ENCODE data around the gene NCAM2.

The NCAM2 gene

GRCh38 chr21:21464684-21465083 lies 466.5 kb downstream of the NCAM2 start:
- TF ChIP-seq, protein P1, sequence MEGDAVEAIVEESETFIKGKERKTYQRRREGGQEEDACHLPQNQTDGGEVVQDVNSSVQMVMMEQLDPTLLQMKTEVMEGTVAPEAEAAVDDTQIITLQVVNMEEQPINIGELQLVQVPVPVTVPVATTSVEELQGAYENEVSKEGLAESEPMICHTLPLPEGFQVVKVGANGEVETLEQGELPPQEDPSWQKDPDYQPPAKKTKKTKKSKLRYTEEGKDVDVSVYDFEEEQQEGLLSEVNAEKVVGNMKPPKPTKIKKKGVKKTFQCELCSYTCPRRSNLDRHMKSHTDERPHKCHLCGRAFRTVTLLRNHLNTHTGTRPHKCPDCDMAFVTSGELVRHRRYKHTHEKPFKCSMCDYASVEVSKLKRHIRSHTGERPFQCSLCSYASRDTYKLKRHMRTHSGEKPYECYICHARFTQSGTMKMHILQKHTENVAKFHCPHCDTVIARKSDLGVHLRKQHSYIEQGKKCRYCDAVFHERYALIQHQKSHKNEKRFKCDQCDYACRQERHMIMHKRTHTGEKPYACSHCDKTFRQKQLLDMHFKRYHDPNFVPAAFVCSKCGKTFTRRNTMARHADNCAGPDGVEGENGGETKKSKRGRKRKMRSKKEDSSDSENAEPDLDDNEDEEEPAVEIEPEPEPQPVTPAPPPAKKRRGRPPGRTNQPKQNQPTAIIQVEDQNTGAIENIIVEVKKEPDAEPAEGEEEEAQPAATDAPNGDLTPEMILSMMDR (IDR thresholded peaks at IDR 0.05), result no peak
- no peak for DNase-seq (ENCODE audit: low spot score)
- H3K4me3 ChIP-seq, result no peak overlapping the region
- H3K27ac ChIP-seq, result no peak overlapping the region

DNA sequence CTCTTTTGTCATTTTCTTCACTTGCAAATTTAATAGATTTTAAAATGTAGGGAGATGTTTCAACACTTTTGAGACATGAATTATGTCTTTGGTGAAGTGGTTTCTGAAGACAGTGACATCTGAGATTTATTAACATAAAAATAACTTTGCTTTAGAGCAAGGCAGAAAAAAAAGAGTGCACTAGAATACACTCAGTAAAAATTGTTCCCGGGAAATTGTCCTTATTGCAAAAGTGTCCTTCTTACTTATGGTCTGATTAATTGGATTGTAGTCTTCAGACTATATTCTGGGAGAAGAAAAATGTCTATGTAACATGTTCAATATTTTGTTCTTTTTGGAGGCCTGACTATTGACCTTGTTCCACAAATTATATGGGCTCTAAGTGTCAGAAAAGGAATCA lies 468.5 kb downstream of the NCAM2 start:
- TF ChIP-seq, protein P1 (IDR thresholded peaks at IDR 0.05), result no peak
- H3K27ac ChIP-seq, result no peak overlapping the region
- no peak for DNase-seq (ENCODE audit: low spot score)

DNA sequence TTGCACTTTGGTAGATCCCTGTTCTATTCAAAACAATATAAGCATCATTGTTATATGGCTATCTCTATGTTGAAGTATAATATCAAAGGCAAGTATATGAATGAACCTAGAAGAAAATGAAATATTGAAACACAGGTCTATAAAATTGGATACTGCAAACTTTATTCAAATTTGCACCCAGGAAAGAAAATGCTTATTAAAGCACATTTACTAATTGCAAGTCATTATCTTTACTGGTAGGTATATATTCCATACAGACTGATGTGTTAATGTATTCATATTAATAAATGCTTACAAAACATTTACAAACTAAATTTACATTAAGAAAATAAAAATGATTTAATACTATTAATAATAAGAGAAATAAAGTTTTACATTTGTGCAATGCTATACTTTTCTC lies 469.8 kb downstream of the NCAM2 start:
- TF ChIP-seq, protein P1 (IDR thresholded peaks at IDR 0.05), result no peak
- Histone ChIP-seq H3K4me3 (no peak overlapping the region), H3K27ac (no peak overlapping the region)
- DNase-seq (ENCODE audit: low spot score), result no peak

More for the DNA sequence above, 468.5 kb downstream of the NCAM2 start:
- H3K4me3 ChIP-seq, result no peak overlapping the region

DNA sequence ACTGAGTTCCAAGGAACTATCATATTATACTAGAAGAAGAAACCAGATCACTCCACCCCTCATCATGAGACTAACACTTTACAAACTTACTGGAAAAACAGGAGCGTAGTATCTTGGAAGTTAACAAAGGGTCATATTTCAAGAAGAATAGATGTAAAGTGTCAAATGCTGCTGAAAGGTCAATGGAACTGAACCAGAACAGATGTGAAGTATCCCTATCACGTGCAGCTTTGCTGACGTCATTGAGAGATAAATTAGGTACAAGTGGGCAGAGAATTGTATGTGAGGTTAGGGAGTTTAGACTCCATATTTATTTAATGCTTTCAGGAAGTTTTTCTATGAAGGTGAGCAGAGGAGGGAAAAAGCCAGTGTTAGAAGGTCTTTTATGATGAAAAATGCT lies 483.0 kb downstream of the NCAM2 start:
- Histone ChIP-seq H3K27ac (no peak overlapping the region), H3K4me3 (no peak overlapping the region)
- TF ChIP-seq, protein P1 (IDR thresholded peaks at IDR 0.05), result no peak
- no peak for DNase-seq (ENCODE audit: low spot score)

DNA sequence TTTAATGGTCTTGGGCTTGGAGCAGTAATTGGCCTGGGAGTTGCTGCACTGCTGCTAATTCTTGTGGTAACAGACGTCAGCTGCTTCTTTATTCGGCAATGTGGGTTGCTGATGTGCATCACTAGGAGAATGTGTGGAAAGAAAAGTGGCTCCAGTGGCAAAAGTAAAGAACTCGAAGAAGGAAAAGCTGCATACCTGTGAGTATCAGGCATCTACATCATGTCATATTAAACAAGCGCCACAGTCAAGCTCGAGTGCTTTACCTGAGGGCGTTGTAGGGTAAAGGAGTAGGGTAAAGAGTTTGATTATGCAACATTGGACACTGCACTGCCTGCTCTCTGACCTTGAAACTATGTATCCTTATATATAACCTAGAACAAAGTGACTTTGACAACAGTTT lies 510.6 kb downstream of the NCAM2 start:
- H3K4me3 ChIP-seq, result no peak overlapping the region
- TF ChIP-seq, protein P1 (IDR thresholded peaks at IDR 0.05), result no peak
- DNase-seq (ENCODE audit: low spot score), result no peak
- H3K27ac ChIP-seq, result no peak overlapping the region

DNA sequence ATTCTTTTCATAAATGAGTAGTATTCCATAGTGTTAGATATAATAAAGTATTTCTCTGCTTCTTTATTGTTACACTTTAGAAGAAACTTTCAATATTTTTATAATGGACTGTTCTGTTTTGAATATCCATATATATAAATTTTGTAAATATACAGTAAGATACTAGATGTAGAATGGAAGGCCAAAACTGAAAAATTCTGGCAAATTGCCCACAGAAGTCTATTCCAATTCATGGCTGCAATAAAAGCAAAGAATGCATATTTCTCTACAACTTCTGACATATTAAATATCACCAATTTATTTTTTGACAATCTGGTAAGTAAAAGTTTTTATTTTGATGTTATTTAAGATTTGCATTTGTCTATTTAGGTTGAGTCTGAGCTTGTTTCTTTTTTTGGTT lies 532.5 kb downstream of the NCAM2 start:
- DNase-seq (ENCODE audit: low spot score), result no peak
- no peak overlapping the region for H3K4me3 ChIP-seq
- no peak overlapping the region for H3K27ac ChIP-seq
- TF ChIP-seq, protein P1 (IDR thresholded peaks at IDR 0.05), result no peak

- TF ChIP-seq, protein P1 (IDR thresholded peaks at IDR 0.05), result no peak
- no peak overlapping the region for H3K27ac ChIP-seq
Measured at GRCh38 chr21:21547368-21547953, 549.3 kb downstream of the NCAM2 start.

More at GRCh38 chr21:21547368-21547953, 549.3 kb downstream of the NCAM2 start:
- no peak overlapping the region for H3K4me3 ChIP-seq
- no peak for DNase-seq (ENCODE audit: low spot score)

Measured in coronary artery (tissue), 2 donors.